GM23338 (cell line): ENCODE data around the gene CHMP1B. TPM values are rescaled to one million over a fixed set of nuclear protein-coding genes. Genes with fewer than 3 reads are reported as not detected.
A peak's percentile ranks its signal among the peaks of the same experiment; 100 is the strongest.

Experiments used
- ATAC-seq: fragments of 200-7000 bp; cut with Tn5 transposase; 3 replicates; pipeline ENCODE4 v1.9.1; 2020
- DNase-seq: peaks from one replicate; pipeline ENCODE4 v3.0.0-alpha.2; 2015; ENCODE audit warnings: low spot score
- H2AFZ ChIP-seq: fragments of 200-600 bp; sonication (generic); 2 replicates; pipeline ENCODE4 v1.8.0; 2016; ENCODE audit warnings: antibody characterized with exemption, mild to moderate bottlenecking, moderate library complexity
- H3F3A ChIP-seq: fragments of 200-600 bp; sonication (generic); replicated peaks from 2 replicates; pipeline ENCODE4 v1.8.0; 2017; ENCODE audit warnings: antibody characterized with exemption, mixed run types, low read depth
- H3K27ac ChIP-seq: fragments of 200-600 bp; sonication (generic); 2 replicates; pipeline ENCODE4 v1.6.1; 2016; ENCODE audit warnings: low read depth
- H3K27me3 ChIP-seq: fragments of 200-600 bp; sonication (generic); 2 replicates; pipeline ENCODE4 v1.8.0; 2016; ENCODE audit warnings: mild to moderate bottlenecking, mixed run types, moderate library complexity; ENCODE audit not compliant: insufficient read depth
- H3K36me3 ChIP-seq: fragments of 200-600 bp; sonication (generic); 2 replicates; pipeline ENCODE4 v1.8.0; 2016; ENCODE audit warnings: mild to moderate bottlenecking; ENCODE audit not compliant: insufficient read depth
- H3K4me1 ChIP-seq: fragments of 200-600 bp; sonication (generic); 2 replicates; pipeline ENCODE4 v1.8.0; 2016; ENCODE audit warnings: mild to moderate bottlenecking, moderate library complexity; ENCODE audit not compliant: insufficient read depth
- H3K4me2 ChIP-seq: fragments of 200-600 bp; sonication (generic); 2 replicates; pipeline ENCODE4 v1.7.1; 2017; ENCODE audit warnings: mixed run types
- H3K4me3 ChIP-seq: fragments of 200-600 bp; sonication (generic); 2 replicates; pipeline ENCODE4 v1.6.1; 2016; ENCODE audit warnings: mixed run types
- H3K79me2 ChIP-seq: fragments of 200-600 bp; sonication (generic); replicated peaks from 2 replicates; pipeline ENCODE4 v1.8.0; 2017; ENCODE audit warnings: mild to moderate bottlenecking; ENCODE audit not compliant: insufficient read depth
- H3K9me2 ChIP-seq: fragments of 200-600 bp; sonication (generic); 2 replicates; pipeline ENCODE4 v1.8.0; 2017; ENCODE audit not compliant: insufficient read depth
- H4K20me1 ChIP-seq: fragments of 200-600 bp; sonication (generic); replicated peaks from 2 replicates; pipeline ENCODE4 v1.8.0; 2017; ENCODE audit warnings: mild to moderate bottlenecking; ENCODE audit not compliant: insufficient read depth
- H3K27ac Mint-ChIP-seq: 2 replicates; pipeline ENCODE4 v1.8.0; 2020; ENCODE audit warnings: inconsistent platforms, mild to moderate bottlenecking, moderate library complexity, mixed read lengths
- H3K27me3 Mint-ChIP-seq: 3 replicates; pipeline ENCODE4 v1.8.0; 2022; ENCODE audit warnings: low read depth, mild to moderate bottlenecking, moderate library complexity, mixed read lengths, inconsistent platforms; ENCODE audit not compliant: insufficient read depth, poor library complexity
- H3K36me3 Mint-ChIP-seq: 3 replicates; pipeline ENCODE4 v1.8.0; 2021; ENCODE audit warnings: low read depth, mild to moderate bottlenecking, inconsistent platforms, moderate library complexity, mixed read lengths
- H3K4me1 Mint-ChIP-seq: 3 replicates; pipeline ENCODE4 v1.8.0; 2020; ENCODE audit warnings: mild to moderate bottlenecking, inconsistent platforms, mixed read lengths
- H3K4me3 Mint-ChIP-seq: 3 replicates; pipeline ENCODE4 v1.8.0; 2021; ENCODE audit warnings: moderate library complexity, mild to moderate bottlenecking, inconsistent platforms, mixed read lengths
- H3K9me3 Mint-ChIP-seq: 3 replicates; pipeline ENCODE4 v1.8.0; 2020; ENCODE audit warnings: moderate library complexity, mild to moderate bottlenecking, inconsistent platforms, mixed read lengths
- CREB1 ChIP-seq: fragments of 250-450 bp; sonication (Bioruptor Pico); IDR thresholded peaks from 2 replicates; pipeline ENCODE4 v1.5.0; 2020; ENCODE audit warnings: low read depth, mild to moderate bottlenecking, moderate library complexity
- CTCF ChIP-seq, 2 experiments: fragments of 200-600 bp in 1 of 2; sonication (generic) in 1 of 2; conservative IDR thresholded peaks; 2 replicates each; pipeline versions ENCODE4 v1.5.1 to v1.6.1; 2016 to 2017; ENCODE audit warnings: antibody characterized with exemption in 2 of 2, low read depth in 2 of 2, mild to moderate bottlenecking in 2 of 2, moderate library complexity in 1 of 2
- EZH2 ChIP-seq: fragments of 200-600 bp; sonication (generic); IDR thresholded peaks from one replicate; pipeline ENCODE4 v1.8.0; 2017; ENCODE audit warnings: antibody characterized with exemption, mild to moderate bottlenecking, low read depth; ENCODE audit not compliant: unreplicated experiment
- EZH2phosphoT487 ChIP-seq: fragments of 200-600 bp; sonication (generic); IDR thresholded peaks from one replicate; pipeline ENCODE4 v1.8.1; 2018; ENCODE audit warnings: antibody characterized with exemption; ENCODE audit not compliant: unreplicated experiment
- JUNB ChIP-seq: IDR thresholded peaks from one replicate; pipeline ENCODE4 v1.6.1; 2016; ENCODE audit warnings: antibody characterized with exemption; ENCODE audit not compliant: unreplicated experiment
- NANOG ChIP-seq: IDR thresholded peaks from 2 replicates; pipeline ENCODE4 v1.6.1; 2016; ENCODE audit warnings: antibody characterized with exemption, borderline replicate concordance
- POLR2AphosphoS5 ChIP-seq: IDR thresholded peaks from 2 replicates; pipeline ENCODE4 v1.6.1; 2016; ENCODE audit warnings: antibody characterized with exemption, low read depth
- REST ChIP-seq: IDR thresholded peaks from one replicate; pipeline ENCODE4 v1.6.1; 2018; ENCODE audit warnings: antibody characterized with exemption; ENCODE audit not compliant: unreplicated experiment
- ZNF114 ChIP-seq: fragments of 250-450 bp; sonication (Bioruptor Pico); IDR thresholded peaks from 2 replicates; pipeline ENCODE4 v1.5.0; 2020; ENCODE audit warnings: mild to moderate bottlenecking, moderate library complexity
- ZNF331 ChIP-seq: fragments of 250-450 bp; sonication (Bioruptor Pico); IDR thresholded peaks from 2 replicates; pipeline ENCODE4 v1.5.0; 2020; ENCODE audit warnings: low read depth, mild to moderate bottlenecking, moderate library complexity
- ZNF462 ChIP-seq: fragments of 250-450 bp; sonication (Bioruptor Pico); IDR thresholded peaks from 2 replicates; pipeline ENCODE4 v1.5.0; 2020; ENCODE audit warnings: mild to moderate bottlenecking, moderate library complexity
- polyA plus RNA-seq: library from polyadenylated mRNA; unstranded; fragments of >200 nt; fragmentation: Nextera tagmentation; extraction: Ambion mirVana; gene quantifications from 2 replicates; pipeline ENCODE4 v1.2.1, GENCODE V29; 2016
- total RNA-seq: library from RNA; depleted of rRNA; stranded (reverse); fragments of >200 nt; shearing (Covaris generic); gene quantifications from 2 replicates; pipeline ENCODE4 v1.2.3, GENCODE V29; 2014

The CHMP1B gene
- total and polyA plus RNA-seq, 2 experiments from 2014 or later = 41.8 to 52.1 TPM

- TF ChIP-seq ZNF462 (CRISPR knock-in tag) (no peak), EZH2 (no peak), POLR2AphosphoS5 (no peak), CREB1 (CRISPR knock-in tag) (no peak), EZH2phosphoT487 (no peak), ZNF114 (no peak), NANOG (no peak)
Observed at GRCh38 chr18:11849841-11850634, 1.2 kb upstream of the CHMP1B start (continued).

- H4K20me1 ChIP-seq = no peaks in the 10 kb centered on the region
- H3K9me3 Mint-ChIP-seq = no peaks in the 10 kb centered on the region; the same call in 2 of the 3 replicates
- H3K27me3 Mint-ChIP-seq = peaks cover 10% of the 10 kb centered on the region
- no peaks in the 10 kb centered on the region for H3K27me3 ChIP-seq
- H3K36me3 ChIP-seq = no peaks in the 10 kb centered on the region
- H3K27ac ChIP-seq = peak overlapping the region; percentile 24; the same call in 1 of the 2 replicates
- no peaks in the 10 kb centered on the region for H3K36me3 Mint-ChIP-seq
- peak overlapping the region; percentile 97 for H3K27ac Mint-ChIP-seq
- no peaks in the 10 kb centered on the region for H3K9me2 ChIP-seq
- H3K4me1 ChIP-seq = no peaks in the 10 kb centered on the region; the same call in 1 of the 2 replicates
- H3F3A ChIP-seq = no peaks in the 10 kb centered on the region; the same call in 1 of the 2 replicates
- H3K4me1 Mint-ChIP-seq = peaks cover 13% of the 10 kb centered on the region; the same call in 2 of the 3 replicates
- TF ChIP-seq EZH2 (no peak), REST (no peak), ZNF331 (CRISPR knock-in tag) (no peak), CTCF (conservative IDR thresholded peaks at IDR 0.05; ENCODE audit: low read depth in 2 of 2) (no peak), JUNB (no peak), EZH2phosphoT487 (no peak)
- ATAC-seq (peak; percentile 16), DNase-seq (peak; percentile 48)
- H3K4me2 ChIP-seq = peak overlapping the region; percentile 88
- H3K4me3 ChIP-seq = peak overlapping the region; percentile 100
- H2AFZ ChIP-seq = no peak overlapping the region
- peaks cover 31% of the 10 kb centered on the region for H3K79me2 ChIP-seq
- peak overlapping the region; percentile 100 for H3K4me3 Mint-ChIP-seq
Observed at GRCh38 chr18:11850821-11851145, 430 bp upstream of the CHMP1B start.
